Jurkat, Clone E6-1 (cell line): ENCODE measurements around the gene LRTM1.

Experiments used
- DNase-seq: peaks from one replicate; pipeline ENCODE4 v3.0.0-alpha.2; 2011; ENCODE audit warnings: low read depth, low spot score
- H3K4me3 ChIP-seq: 2 replicates; pipeline ENCODE4 v1.5.1; 2011; ENCODE audit warnings: mild to moderate bottlenecking, low read length, control low read depth, moderate library complexity

LRTM1 gene

DNA sequence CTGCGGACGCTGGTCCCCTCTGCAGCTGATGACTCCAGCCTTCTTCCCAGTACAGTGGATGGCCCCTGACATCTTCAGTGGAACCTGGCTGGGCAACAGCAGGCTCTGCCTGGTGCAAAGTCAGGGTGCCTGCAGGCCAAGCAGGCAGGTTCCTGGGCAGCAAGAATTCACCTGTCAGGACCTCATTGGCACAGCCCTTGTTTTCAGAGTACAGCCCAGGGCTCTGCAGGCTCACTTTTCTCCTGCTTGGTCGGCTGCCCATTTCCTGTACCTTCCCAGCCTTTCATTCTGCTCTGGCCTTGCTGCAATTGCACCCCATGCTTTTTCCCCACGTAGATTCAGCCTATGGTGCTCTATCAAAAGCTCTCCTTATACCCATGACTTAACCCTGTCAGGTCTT lies 56.0 kb downstream of the LRTM1 start:
- H3K4me3 ChIP-seq = no peak overlapping the region
- no peak for DNase-seq

DNA sequence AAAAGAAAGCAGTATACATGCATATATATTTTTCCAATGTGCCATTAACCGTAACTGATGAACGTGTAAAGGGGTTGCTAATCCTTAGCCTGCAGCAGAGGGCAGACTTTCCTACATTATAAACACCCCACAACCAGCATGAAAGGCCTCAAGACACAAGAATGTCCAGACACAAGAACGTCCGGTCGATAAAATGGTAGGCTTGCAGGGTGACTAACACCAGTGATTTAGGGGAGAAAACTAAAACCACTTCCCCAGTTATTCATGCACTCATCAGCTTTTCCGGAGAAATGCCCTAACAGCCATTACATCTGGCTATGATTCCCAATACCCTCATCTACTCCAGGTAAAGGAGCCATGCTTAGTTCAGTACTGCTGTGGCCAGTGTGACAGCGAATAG lies 57.4 kb downstream of the LRTM1 start:
- DNase-seq = no peak

More for the DNA sequence above, 57.4 kb downstream of the LRTM1 start:
- H3K4me3 ChIP-seq = no peak overlapping the region
